Activated CD4-positive, alpha-beta T cell treated with anti-CD3 and anti-CD28 coated beads, Interleukin-2, amount 50 U/mL, for 24 hours (primary cell): Measurements from ENCODE around the gene KLHL29.

Source experiments
- DNase-seq, 2 donors: peaks; one replicate each; pipeline ENCODE4 v3.0.0-alpha.2; 2020; ENCODE audit warnings: low read depth in 1 of 2, low spot score in 1 of 2

The KLHL29 gene

DNA sequence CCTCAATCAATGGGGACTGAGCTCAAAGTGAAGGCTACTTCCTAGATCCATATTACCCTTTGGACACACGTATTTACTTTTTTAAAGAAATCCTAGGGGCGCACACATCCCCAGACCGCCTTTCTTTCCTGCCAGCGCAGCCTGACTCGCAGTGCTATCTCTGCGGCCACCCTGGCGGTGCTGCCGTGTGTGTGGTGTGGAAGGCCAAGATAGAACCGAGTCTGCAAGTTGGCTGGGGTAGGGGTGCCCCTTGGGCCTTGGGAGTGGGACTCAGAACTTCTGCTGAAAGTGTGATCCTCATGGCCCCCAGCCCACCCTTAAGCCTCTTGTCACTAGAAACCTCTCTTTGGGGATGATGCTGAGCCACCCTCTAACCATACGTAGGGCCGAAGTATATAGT, 143.7 kb downstream of the KLHL29 start:
- no peak for DNase-seq

DNA sequence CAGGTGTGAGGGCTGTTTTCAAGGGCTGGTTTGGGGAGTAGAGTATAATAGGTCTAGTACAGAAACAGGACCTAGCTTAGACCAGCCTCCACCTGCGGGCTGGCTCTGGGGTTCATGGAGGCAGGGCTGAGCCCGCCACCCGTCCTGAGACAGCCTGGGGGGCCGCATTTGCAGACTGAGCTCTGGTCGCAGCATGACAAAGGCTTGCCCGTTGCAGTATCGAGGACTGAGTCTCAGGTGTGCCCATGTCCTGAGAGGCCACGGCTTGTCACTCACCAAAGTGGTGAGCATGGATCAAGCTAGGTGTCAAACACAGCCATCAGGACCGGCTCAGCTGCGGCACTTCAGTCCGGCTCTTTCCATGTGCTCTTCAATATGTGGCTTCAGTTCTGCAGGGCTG, 144.7 kb downstream of the KLHL29 start:
- no peak for DNase-seq

DNA sequence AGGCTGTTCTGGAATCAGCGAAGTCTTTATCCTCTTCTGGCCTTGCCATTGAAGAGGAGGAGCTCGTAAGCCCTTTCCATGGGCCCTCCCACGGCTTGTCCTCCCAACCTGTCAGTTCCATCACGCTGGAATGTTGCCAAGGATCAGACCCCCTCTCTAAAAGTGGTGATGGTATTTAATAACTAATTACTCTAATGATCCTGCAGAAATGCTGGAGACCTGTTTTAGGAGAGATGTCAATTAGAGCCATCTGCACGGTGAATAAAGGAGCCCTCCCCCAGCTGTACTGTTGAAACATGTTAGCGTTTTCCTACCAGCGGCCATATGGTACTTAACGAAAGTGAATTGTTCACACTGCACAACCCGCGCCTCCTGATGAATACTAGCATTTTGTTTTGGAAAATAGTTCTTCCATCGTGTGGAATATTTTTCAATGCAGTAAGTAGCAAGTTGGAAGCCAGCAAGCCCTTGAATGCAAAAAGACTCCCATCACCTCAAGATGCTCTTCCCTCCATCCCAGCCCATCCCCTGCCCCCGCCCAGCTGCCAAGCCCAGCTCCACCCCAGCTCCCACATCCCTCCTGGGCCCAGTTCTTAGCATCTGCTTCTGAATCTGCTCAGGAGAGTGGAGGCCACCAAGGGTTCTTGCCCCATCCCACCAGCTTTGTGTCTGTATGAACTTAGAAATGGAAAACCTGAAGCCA, 145.4 kb downstream of the KLHL29 start:
- no peak for DNase-seq

DNA sequence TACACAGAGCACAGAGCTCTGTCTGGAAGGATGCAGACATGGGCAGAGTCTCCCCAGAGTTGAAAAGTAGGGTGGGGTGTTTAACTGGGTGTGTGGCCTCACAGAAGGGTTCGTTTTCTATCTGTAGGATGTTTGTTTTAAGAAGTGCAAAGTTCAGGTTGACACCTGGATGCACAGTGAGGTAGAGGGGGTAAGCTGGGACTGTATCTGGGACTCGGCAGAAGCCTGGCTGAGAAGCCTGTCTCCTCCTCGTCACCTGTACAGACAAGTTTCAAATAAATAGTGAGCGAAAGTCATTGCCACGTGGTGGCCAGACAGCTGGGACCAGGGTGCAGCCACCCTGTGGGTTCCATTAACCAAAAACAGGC, 145.9 kb downstream of the KLHL29 start:
- no peak for DNase-seq

DNA sequence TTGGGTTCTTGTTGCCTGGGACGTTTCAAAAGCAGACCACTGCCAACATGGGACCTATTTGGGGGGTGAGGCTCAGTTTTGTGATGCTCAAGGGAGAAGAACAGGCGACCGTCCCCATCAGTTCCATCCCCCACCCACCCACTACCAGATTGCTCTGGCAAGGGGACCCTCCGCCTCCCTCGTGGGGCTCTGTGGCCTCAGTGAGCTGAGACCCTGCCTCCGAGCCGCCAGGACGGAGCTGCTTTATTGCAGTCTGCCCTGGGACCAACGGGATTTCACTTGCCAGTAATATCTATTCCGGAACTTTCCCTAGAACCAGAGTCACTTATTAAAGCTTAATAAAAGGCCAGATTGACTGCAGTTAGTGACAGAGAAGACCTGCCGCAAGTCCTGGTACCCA, 146.3 kb downstream of the KLHL29 start:
- DNase-seq: no peak

DNA sequence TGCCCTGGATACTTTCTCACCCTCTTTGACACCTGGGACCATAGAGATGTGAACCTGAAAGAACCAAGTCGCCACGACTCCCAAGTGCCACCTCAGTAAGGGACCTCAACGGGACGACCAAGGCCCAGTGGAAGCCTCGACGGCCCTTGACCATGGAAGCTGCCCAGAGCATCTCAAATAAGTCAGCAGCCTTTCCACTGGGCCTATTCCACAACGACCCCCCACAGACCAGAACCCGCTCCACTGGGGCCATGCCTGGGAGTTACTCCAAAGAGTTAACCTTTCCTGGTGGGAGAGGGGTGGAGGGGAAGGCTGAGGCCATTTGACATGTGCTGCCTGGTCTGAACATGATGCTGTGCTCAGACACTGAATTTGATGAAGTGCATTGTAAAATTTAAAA, 146.9 kb downstream of the KLHL29 start:
- no peak for DNase-seq

DNA sequence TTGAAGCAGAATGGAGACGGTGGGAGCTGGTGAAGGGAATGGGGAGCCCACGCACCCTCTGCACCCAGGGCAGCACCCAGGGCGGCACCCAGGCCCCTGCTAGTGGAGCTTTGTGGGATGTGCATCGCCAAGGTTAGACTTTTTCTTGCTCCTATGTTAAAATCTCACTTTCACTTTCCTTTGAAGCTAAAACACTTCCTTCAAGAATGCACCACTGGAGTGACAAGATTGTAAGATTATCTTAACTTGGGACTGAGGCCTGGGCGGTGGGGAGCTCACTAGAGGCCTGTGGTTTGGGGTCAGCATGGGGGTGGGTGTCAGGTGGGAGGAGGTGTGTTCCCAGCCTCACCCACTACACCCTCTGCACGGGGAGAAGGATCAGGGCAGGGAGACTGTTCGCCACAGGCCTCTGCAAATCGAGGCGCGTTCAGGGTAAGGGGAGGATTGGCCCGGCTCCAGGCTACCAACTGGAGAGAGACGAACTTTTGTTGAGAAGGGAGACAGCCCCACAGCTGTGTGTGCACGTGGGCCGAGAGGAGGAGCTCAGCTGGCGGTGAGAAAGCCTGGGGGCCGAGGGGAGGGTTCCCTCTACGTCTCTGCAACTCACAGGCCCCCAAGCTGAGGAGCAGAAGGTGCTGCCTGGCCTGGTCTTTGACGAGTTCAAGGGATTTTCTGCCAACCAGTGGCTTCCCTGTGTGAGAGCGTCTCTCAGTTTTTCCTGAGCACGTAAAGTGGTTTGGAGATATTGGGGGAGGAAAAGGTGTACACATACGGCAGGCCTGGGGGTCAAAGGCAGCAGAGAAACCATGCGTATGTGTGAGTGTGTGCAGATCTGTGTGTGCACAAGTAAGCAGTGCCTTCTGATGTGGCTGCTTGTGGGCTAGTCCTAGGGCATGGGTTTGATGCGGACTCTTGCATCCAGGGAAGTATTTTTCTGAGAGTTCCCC, 147.7 kb downstream of the KLHL29 start:
- peak; percentile 1 to 20 for DNase-seq

DNA sequence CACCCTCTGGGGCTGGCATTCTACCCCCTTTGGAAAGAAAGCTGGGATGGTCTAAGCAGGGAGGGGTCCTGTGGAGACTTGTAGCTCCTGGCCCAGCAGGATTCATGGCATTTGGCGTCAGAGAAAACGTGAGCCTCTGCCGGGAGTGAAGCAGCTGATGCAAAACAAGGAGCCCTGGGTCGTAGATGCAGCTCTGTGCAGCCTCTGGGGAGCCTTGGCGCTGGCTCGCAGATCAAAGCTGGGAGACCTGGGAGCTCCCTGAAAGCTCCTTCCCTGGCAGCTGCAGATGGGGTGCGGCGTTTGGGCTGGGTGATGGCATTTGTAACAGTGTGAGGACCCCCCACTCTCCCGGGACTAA, 148.3 kb downstream of the KLHL29 start:
- DNase-seq: no peak

DNA sequence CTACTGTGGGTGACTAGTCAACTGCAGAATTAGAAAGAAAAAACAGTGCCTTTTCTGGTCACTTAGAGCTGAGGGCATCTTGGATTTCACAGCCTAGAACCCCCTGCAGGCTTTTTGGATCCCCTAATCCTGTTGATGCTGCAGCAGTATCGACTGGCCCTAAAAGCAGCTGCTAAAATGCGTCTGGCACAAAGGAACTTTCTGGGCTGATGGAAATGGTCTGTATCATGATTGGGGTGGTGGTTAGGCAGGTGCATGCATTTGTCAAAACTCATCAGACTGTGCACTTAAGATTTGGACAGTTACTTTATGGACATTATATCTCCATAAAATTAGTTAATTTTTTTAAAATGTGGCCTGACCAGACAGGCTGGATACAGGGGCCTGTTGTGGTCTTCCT, 149.8 kb downstream of the KLHL29 start:
- no peak for DNase-seq

DNA sequence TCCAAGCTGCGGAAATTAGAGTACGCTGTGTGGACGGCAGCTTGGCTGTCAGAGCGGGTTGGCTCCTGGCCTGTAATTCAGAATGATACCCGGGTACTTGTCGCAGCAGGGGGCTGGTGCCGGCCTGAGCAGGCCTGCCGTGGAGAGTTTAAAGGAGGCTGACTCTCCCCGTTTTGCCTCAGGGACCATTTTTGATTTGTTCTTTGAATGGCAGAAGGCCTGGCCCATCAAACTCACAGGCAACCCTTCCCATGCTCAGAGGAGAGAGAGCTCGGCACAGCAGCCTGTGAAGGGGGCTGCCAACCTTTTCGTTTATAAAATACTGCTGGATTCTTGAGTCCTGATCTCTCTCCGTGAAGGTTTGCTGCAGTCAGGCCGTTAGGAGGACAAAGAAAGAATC, 151.3 kb downstream of the KLHL29 start:
- DNase-seq: no peak

DNA sequence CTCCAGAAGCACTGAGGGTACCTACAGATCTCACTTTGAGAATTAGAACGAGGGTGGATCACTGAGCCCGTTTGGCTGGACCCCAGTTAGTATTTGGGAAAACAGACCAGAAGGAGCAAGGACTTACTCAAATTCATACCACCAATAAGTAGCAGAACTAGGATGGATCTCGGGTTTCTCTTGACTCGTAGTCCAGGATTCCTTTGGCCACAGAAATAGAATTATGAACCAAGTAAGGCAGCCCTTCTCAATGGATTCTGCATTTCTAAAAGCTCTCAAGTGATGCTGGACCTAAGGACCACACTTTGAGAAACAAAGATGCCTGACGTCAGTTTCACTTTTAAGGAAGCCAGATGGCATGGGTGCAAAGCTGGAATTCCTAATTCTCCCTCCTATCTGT, 153.0 kb downstream of the KLHL29 start:
- no peak for DNase-seq

DNA sequence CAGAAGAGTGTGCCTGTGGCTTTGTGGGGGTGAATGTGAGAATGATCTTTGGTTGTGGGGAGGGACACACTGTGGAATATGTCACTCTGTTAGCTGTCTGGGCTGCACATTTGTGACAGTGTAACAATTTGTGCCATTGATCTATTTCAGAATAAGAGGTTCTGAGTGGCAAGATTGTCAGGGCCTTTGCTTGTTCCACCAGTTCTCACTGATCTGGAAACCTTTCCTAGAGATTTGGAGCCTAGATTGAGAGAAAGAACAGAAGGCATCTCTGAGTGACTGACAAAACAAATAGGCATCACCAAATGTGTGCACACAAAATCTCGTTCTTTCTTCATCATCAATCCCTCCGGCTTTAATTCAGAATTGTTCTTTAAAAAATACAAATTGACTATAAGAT, 153.6 kb downstream of the KLHL29 start:
- DNase-seq: no peak

DNA sequence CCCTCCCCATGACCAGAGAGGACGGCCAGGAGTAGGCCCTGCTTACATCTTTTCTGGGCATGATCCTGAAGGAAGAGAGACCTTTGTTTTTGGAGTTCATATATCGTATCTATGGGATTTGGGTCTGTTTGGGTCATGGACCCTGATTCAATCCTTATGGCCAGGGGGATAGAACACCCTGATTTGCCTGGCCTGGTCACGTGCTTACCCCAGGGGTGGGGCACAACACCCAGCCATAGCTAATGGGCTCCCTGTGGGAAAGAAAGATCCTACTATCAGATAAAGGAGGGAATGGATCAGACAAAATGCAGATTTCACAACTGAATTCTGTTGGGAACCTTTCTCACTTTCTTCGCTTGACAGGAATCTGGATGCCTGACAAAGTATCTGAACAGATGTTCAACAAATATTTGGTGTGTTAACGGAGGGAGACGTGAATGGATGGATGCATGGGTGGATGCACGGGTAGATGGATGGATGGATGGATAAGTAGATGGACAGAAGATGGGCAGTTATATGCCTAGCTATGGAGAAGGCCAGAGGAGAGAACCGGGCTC, 155.9 kb downstream of the KLHL29 start:
- DNase-seq: no peak

DNA sequence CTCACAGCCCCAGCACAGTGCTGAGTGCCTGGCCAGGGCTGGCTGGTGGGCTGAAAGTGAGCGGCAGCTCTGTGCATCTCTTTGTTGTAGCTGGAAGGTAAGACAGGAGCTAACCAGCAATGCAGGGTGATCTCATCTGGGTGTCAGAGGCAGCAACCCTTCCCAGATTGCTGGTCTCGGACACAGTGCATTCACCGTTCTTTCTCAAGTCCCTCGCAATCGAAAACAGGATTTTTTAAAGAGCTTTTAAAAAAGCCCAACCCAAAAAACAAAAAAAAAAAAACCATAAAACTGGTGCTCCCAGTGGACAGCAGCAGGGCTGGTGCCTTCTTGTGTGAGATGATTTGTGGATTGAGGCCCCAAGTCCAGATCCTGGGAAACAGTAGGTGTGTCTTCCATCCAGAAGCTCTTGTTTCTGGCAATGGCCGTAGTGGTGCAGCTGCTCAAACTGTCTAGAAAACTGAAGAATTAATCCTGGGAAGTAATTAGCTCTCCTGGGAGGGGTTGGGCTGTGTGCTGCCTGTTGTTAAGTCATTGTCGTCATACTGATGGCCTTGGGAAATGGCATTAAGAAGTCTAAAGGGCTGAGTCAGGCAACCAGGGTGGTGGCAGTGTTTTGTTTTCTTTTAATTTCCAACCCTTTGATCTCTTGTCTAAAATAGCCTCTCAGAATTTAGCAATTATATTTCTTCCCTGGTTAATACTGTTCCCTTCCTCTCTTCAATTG, 156.7 kb downstream of the KLHL29 start:
- DNase-seq: no peak

DNA sequence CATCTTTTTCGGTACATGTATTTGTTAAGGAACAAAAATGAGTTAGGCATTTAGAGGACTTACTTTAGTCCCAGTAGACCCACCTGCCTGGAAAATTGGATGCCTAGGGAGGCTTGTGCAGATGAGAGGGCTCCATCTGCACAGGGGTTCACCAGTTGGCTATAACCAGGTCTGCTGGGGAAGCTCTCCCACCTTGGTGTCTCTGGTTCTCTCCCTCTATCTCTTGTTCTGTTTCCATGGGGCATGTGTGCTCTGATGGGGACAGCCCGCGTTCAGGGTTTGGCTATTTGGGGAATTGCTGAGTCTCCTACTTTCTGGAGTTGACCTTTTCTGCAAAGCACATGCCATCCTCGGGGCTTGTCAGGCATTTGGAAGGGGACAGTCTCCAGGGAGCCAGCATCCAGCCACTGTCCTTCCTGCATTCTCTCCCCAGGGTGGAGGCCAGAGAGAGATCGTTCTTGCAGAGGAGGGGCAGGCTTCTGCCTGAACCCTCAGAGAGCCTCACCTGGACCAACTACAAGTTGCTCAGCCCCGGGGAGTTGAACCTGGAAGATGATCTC, 157.3 kb downstream of the KLHL29 start:
- DNase-seq: no peak

DNA sequence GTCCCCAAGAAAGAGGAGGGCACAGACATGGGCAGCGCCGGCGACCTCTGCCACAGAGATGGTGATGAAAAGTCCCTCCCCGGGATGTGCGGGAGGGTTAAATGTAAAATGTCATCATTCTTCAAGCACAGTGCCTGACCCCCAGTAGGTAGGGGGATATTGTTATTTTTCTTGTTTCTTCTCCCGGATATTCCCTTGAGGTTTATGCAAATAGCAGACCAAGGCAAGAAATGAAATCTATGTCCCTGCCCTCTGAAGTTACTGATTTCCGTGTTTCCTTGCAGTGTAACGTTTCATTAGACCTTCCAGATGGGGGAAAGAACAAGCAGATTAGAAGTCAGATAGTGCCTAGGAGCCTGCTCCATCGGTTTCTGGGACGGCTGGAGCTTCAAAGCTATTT, 158.3 kb downstream of the KLHL29 start:
- DNase-seq: no peak

DNA sequence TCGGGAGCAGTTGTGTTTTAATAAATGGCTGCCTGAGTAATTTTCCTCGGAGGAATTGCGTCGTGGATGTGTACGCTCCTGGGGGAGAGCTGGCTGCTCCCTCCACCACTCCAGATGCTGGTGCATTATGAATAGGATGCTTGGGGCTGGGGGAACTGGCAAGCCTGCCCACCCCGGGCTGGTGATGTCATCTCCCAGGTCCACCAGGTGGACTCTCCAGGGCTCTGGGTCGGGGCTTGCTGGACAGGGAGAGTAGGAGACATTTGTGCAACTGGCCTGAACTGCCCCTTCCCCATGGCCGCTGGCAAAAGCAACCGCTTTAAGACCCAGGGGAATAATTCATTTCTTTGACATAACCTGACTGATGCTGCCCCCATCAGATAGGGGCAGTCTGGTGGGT, 158.7 kb downstream of the KLHL29 start:
- DNase-seq: no peak

DNA sequence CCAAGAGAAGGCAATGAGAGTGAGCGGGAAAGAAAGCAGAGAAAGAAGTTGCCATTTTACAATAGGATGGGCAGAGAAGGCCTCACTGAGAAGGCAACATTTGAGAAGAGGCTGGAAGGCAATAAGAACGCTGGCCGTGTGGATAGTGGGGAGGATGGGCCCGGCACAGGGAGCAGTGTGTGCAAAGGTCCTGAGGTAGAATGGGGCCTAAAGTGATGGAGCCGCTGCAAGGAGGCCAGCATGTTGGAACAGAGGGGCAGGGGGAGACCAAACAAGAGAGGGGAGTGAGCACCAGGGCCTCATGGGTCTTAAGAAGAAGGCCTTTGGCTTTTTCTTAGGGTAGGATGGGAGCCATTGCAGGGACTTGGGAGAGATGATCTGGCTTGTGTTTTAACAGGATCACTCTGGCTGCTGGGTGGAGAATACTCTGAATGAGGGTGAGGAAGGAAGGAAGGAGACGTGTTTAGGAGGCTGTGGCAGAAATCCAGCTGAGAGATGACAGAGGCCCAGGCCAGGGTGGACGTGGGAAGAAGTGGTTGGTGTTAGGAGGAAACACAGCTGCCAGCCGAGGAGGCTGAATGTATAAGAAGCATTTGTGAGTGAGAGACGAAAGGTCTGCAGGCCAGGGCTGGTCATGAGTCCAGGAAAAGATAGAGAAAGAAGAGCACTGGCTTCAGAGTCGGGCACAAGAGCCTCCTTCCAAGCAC, 159.8 kb downstream of the KLHL29 start:
- no peak for DNase-seq

DNA sequence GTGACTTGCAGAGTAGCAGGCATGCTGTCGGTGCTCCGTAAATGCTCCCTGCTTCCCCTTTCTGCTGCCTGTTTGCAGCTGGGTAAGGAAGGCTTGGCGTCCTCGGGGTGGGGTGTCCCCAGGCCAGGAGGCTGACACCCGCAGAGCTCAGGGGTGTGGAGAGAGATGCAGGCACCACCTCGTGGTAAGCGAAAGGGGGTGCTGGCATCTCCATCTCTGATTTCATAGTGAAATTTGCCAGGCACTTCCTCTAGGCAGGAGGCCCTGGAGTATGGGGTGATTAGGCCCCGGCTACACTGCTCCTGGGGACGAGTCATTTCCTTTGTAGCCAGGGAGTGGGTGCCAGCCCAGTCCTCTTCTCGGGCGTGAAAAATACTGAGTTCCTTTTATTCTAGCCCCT, 160.4 kb downstream of the KLHL29 start:
- no peak for DNase-seq

DNA sequence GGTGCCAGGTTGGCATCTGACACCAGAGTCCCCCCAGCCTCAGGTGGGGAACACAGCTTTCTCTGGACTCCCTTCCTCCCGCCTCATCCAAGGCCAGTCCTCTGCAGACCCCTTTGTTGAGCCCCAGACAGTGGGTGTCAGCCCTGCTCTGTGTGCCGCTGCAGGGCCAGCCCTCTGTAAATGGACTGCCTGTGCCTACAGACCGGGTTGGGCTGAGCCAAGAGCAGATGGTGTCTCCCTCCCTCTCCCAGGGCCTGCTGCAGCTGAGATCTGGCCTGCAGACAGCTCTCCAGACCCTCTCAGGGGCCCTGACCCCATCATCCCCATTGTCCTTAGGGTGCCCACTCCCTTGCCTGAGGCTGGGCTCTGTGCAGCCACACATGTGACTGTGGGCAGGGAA, 160.8 kb downstream of the KLHL29 start:
- DNase-seq: no peak

DNA sequence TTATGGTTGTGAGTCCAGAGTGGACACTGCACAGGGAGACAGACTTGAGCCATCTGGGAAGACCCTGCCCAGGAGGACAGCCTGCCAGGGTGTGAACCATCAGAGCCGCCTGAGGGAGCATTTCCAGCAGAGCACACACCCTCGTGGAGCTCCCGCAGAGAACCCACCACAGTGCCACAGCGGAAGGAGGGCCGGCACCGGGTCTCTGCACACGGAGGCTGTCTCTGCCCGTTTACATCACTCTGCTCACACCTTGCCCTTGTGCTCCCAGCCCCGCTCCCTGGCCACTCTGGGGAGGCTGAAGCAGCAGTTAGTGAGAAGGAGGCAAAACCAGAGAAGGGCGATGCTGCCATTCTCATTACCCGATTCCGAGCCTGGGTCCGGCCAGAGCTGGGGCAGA, 161.9 kb downstream of the KLHL29 start:
- no peak for DNase-seq
